Erythroblast (primary cell): ENCODE measurements around the gene PPM1M.

ENCODE experiments used
- GATA1 ChIP-seq: IDR thresholded peaks from 2 replicates; pipeline ENCODE4 v1.6.1; 2011; ENCODE audit warnings: low read depth, mild to moderate bottlenecking, control low read depth, low read length, moderate library complexity
- POLR2A ChIP-seq: IDR thresholded peaks from 2 replicates; pipeline ENCODE4 v1.6.1; 2011; ENCODE audit warnings: mild to moderate bottlenecking, low read length

DNA sequence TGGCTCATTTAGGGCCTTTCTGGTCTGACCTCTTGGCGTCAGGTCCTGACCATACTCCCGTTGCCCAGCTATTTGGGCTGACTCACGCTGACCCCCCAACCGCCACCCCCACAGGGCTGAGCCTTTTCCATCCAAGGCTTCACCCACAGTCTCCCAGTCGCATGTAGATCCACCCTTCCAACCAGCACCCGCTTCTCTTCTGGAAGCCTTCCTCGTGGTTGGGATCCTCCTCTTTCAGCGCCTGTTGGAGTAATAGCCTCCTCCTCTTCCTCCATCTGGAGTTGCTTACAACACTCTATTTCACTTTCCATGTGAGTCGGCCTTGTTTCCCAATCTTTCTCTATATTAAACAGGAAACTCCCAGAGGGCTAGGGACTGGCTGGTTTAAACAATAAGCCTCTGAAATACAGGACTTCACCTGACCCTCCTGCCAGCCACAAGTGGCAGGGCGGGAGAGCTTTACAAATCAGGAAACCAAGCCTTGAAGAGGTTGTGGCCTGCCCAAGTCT is 49.7 kb upstream of the PPM1M start:
- TF ChIP-seq POLR2A (no peak), GATA1 (no peak)
